Prostate gland (tissue), 2 donors: ENCODE results near the gene GDF15.

Experiments used
- POLR2A ChIP-seq: fragments of 450-650 bp; IDR thresholded peaks from one replicate; pipeline ENCODE4 v1.6.1; 2016; ENCODE audit warnings: antibody characterized with exemption, mild to moderate bottlenecking
- TF ChIP-seq, protein P1 (sequence below), 4 experiments: fragments of 200-600 bp in 2 of 4; fragments of 450-650 bp in 2 of 4; sonication (generic) in 2 of 4; IDR thresholded peaks; 1 replicate in 3 of 4; 2 replicates in 1 of 4; pipeline ENCODE4 v1.5.1; 2016 to 2019; ENCODE audit warnings: antibody characterized with exemption in 4 of 4, mild to moderate bottlenecking in 2 of 4, moderate library complexity in 2 of 4

DNA sequence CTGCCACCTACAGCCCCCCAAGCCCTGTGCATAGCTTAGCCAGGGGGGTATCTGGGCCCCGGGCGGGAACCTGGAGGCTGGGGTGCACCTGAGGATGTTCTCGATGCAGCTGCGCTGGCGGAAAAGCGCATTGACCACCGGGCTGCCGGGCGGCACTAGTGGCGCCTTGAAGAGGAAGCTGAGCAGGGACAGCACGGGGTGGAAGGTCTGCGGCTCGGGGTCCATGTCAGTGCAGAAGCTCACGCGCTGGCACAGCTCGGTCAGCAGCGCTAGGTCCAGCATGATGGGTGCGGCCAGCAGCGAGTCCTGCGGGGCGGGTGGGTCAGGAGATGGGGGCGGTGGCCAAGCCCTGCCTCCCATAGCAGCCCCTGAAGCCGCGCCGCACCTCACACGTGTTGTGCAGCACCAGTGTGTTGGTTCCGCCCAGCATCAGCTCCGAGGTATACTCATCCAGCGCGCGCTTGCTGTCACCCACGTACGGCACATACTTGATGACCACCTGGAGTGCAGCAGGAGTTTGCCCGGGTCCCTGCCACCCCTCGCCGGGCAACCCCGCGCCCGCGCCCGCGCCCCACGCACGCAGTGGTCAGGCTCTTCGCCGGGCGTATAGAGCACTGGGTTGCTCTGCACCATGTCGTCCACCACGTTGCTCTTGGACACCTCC is 49.4 kb downstream of the GDF15 start:
- TF ChIP-seq, protein P1, sequence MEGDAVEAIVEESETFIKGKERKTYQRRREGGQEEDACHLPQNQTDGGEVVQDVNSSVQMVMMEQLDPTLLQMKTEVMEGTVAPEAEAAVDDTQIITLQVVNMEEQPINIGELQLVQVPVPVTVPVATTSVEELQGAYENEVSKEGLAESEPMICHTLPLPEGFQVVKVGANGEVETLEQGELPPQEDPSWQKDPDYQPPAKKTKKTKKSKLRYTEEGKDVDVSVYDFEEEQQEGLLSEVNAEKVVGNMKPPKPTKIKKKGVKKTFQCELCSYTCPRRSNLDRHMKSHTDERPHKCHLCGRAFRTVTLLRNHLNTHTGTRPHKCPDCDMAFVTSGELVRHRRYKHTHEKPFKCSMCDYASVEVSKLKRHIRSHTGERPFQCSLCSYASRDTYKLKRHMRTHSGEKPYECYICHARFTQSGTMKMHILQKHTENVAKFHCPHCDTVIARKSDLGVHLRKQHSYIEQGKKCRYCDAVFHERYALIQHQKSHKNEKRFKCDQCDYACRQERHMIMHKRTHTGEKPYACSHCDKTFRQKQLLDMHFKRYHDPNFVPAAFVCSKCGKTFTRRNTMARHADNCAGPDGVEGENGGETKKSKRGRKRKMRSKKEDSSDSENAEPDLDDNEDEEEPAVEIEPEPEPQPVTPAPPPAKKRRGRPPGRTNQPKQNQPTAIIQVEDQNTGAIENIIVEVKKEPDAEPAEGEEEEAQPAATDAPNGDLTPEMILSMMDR (IDR thresholded peaks at IDR 0.05): no peak
- no peak for TF ChIP-seq POLR2A
